T-helper 1 cell (primary cell): ENCODE results near the gene MSANTD2.

Experiments
- DNase-seq, 5 donors: peaks; one replicate each; pipeline ENCODE4 v3.0.0-alpha.2; 2012 to 2020

Gene MSANTD2

GRCh38 chr11:124817036-124817435 lies 16.8 kb upstream of the MSANTD2 start:
- DNase-seq, result no peak

- no peak for DNase-seq
These were observed 14.5 kb upstream of the MSANTD2 start for GRCh38 chr11:124814739-124815138.

GRCh38 chr11:124812876-124813275 lies 12.7 kb upstream of the MSANTD2 start:
- DNase-seq, result no peak

- no peak for DNase-seq
These were observed 11.4 kb upstream of the MSANTD2 start for GRCh38 chr11:124811399-124812125.

- DNase-seq, result no peak
These were observed 7.6 kb upstream of the MSANTD2 start for GRCh38 chr11:124807660-124808270.

- no peak for DNase-seq
These were observed 7.0 kb upstream of the MSANTD2 start for GRCh38 chr11:124807201-124807600.

- DNase-seq, result no peak
These were observed 4.7 kb upstream of the MSANTD2 start for GRCh38 chr11:124804884-124805283.

- no peak for DNase-seq
These were observed 1.6 kb upstream of the MSANTD2 start for GRCh38 chr11:124801636-124802312.

- DNase-seq, result no peak
These were observed 808 bp upstream of the MSANTD2 start for GRCh38 chr11:124801014-124801413.

GRCh38 chr11:124799348-124800225 lies 619 bp downstream of the MSANTD2 start:
- DNase-seq, result peak; percentile 19 to 52 (median 40)

GRCh38 chr11:124798991-124799347 lies 1.2 kb downstream of the MSANTD2 start:
- DNase-seq, result peak in 1 of 5 donors; percentile 20

GRCh38 chr11:124796312-124796711 lies 3.9 kb downstream of the MSANTD2 start:
- no peak for DNase-seq

- peak in 1 of 5 donors; percentile 38 for DNase-seq
These were observed 6.5 kb downstream of the MSANTD2 start for GRCh38 chr11:124793466-124794278.

GRCh38 chr11:124791626-124792341 lies 8.4 kb downstream of the MSANTD2 start:
- DNase-seq, result peak in 1 of 5 donors; percentile 19

GRCh38 chr11:124788521-124788920 lies 11.7 kb downstream of the MSANTD2 start:
- DNase-seq, result no peak

- no peak for DNase-seq
These were observed 16.2 kb downstream of the MSANTD2 start for GRCh38 chr11:124784051-124784450.

GRCh38 chr11:124783002-124783401 lies 17.2 kb downstream of the MSANTD2 start:
- no peak for DNase-seq

GRCh38 chr11:124779568-124779967 lies 20.6 kb downstream of the MSANTD2 start:
- no peak for DNase-seq

GRCh38 chr11:124778281-124778680 lies 21.9 kb downstream of the MSANTD2 start:
- no peak for DNase-seq

- DNase-seq, result no peak
These were observed 23.2 kb downstream of the MSANTD2 start for GRCh38 chr11:124776865-124777645.
